IMR-90 (cell line): ENCODE measurements around the gene ZNF827. TPM values are rescaled to one million over a fixed set of nuclear protein-coding genes. Genes with fewer than 3 reads are reported as not detected.

Source experiments
- ATAC-seq: fragments of 200-7000 bp; cut with Tn5 transposase; 2 replicates; pipeline ENCODE4 v1.9.1; 2020; ENCODE audit warnings: low read depth, mild to moderate bottlenecking, moderate library complexity
- BruUV-seq: library from RNA; stranded (reverse); fragments of 400-500 nt; replicated peaks from 2 replicates; lab custom pipeline; 2021; lab: Mats Ljungman, UMichigan
- CTCF ChIA-PET: fragments of 300-600 bp; formaldehyde crosslinking; extraction: SDS; loops from one replicate; lab custom pipeline; 2021; ENCODE audit warnings: antibody characterized with exemption; lab: Yijun Ruan, JAX
- POLR2A ChIA-PET: fragments of 300-600 bp; sonication (Branson Sonifier 250); formaldehyde crosslinking; loops from one replicate; lab custom pipeline; 2022; ENCODE audit warnings: antibody characterized with exemption; ENCODE audit not compliant: unreplicated experiment; lab: Charles Lee
- DNase-seq: peaks from one replicate; pipeline ENCODE4 v3.0.0; 2013
- H2AFZ ChIP-seq: replicated peaks from 2 replicates; pipeline ENCODE3; 2013; ENCODE audit warnings: low read length, mild to moderate bottlenecking; ENCODE audit not compliant: poor library complexity
- H2AK5ac ChIP-seq: 2 replicates; pipeline ENCODE4 v1.6.1; 2013; ENCODE audit warnings: low read depth, low read length, inconsistent platforms
- H2AK9ac ChIP-seq: replicated peaks from 2 replicates; pipeline ENCODE3; 2013; ENCODE audit warnings: mild to moderate bottlenecking, low read depth, low read length, moderate library complexity; ENCODE audit not compliant: poor library complexity
- H2BK120ac ChIP-seq: 2 replicates; pipeline ENCODE4 v1.6.1; 2013; ENCODE audit warnings: low read depth, low read length, inconsistent platforms
- H2BK15ac ChIP-seq: 3 replicates; pipeline ENCODE4 v1.6.1; 2013; ENCODE audit warnings: low read depth, low read length, inconsistent platforms
- H2BK20ac ChIP-seq: 2 replicates; pipeline ENCODE4 v1.6.1; 2013; ENCODE audit warnings: low read depth, mild to moderate bottlenecking, inconsistent platforms, low read length, moderate library complexity
- H2BK5ac ChIP-seq: 2 replicates; pipeline ENCODE4 v1.6.1; 2013; ENCODE audit warnings: mild to moderate bottlenecking, low read depth, low read length, inconsistent platforms; ENCODE audit not compliant: poor library complexity, severe bottlenecking
- H3K14ac ChIP-seq: replicated peaks from 2 replicates; pipeline ENCODE4 v1.6.1; 2013; ENCODE audit warnings: low read depth, low read length, inconsistent platforms
- H3K18ac ChIP-seq: 2 replicates; pipeline ENCODE4 v1.6.1; 2013; ENCODE audit warnings: low read depth, low read length, control low read depth
- H3K23ac ChIP-seq: 2 replicates; pipeline ENCODE4 v1.6.1; 2013; ENCODE audit warnings: low read depth, low read length, inconsistent platforms
- H3K27ac ChIP-seq: 2 replicates; pipeline ENCODE4 v1.5.1; 2013; ENCODE audit warnings: mild to moderate bottlenecking, control low read depth, low read length; ENCODE audit not compliant: insufficient read depth
- H3K27me3 ChIP-seq: 2 replicates; pipeline ENCODE4 v1.6.1; 2013; ENCODE audit warnings: low read length; ENCODE audit not compliant: control insufficient read depth, insufficient read depth
- H3K36me3 ChIP-seq: 2 replicates; pipeline ENCODE4 v1.6.1; 2013; ENCODE audit warnings: low read length, mixed read lengths; ENCODE audit not compliant: control insufficient read depth, insufficient read depth
- H3K4ac ChIP-seq: 2 replicates; pipeline ENCODE4 v1.6.1; 2013; ENCODE audit warnings: low read depth, low read length, inconsistent platforms
- H3K4me1 ChIP-seq: 2 replicates; pipeline ENCODE4 v1.6.1; 2013; ENCODE audit warnings: low read length, mixed read lengths; ENCODE audit not compliant: control insufficient read depth, insufficient read depth
- H3K4me2 ChIP-seq: 2 replicates; pipeline ENCODE4 v1.6.1; 2013; ENCODE audit warnings: low read depth, mild to moderate bottlenecking, control low read depth, low read length, moderate library complexity
- H3K4me3 ChIP-seq: 2 replicates; pipeline ENCODE4 v1.5.1; 2013; ENCODE audit warnings: low read depth, mild to moderate bottlenecking, control low read depth, low read length, moderate library complexity; ENCODE audit not compliant: insufficient read depth
- H3K56ac ChIP-seq: 2 replicates; pipeline ENCODE4 v1.6.1; 2013; ENCODE audit warnings: low read length, inconsistent platforms; ENCODE audit not compliant: insufficient read depth; ENCODE audit errors: extremely low read depth
- H3K79me1 ChIP-seq, 2 experiments: 2 replicates each; pipeline ENCODE4 v1.6.1; 2013; ENCODE audit warnings: low read length in 2 of 2, inconsistent platforms in 1 of 2, low read depth in 1 of 2
- H3K9ac ChIP-seq: 2 replicates; pipeline ENCODE4 v1.6.1; 2013; ENCODE audit warnings: low read depth, low read length, control low read depth
- H3K9me1 ChIP-seq: 2 replicates; pipeline ENCODE4 v1.6.1; 2013; ENCODE audit warnings: low read length, inconsistent platforms; ENCODE audit not compliant: insufficient read depth
- H3K9me3 ChIP-seq: 2 replicates; pipeline ENCODE4 v1.6.1; 2013; ENCODE audit warnings: low read length; ENCODE audit not compliant: control insufficient read depth, insufficient read depth
- H4K20me1 ChIP-seq: 2 replicates; pipeline ENCODE4 v1.6.1; 2013; ENCODE audit warnings: low read length, inconsistent platforms; ENCODE audit not compliant: insufficient read depth
- H4K5ac ChIP-seq: 2 replicates; pipeline ENCODE4 v1.6.1; 2013; ENCODE audit warnings: mild to moderate bottlenecking, low read depth, low read length, control low read depth
- H4K8ac ChIP-seq, 2 experiments: 2 replicates each; pipeline ENCODE4 v1.6.1; 2013; ENCODE audit warnings: low read depth in 2 of 2, low read length in 2 of 2, control low read depth in 1 of 2, inconsistent platforms in 1 of 2
- H4K91ac ChIP-seq: 2 replicates; pipeline ENCODE4 v1.6.1; 2013; ENCODE audit warnings: low read depth, low read length, inconsistent platforms; ENCODE audit not compliant: insufficient read depth
- BHLHE40 ChIP-seq: fragments of 150-350 bp; IDR thresholded peaks from 2 replicates; pipeline ENCODE4 v1.6.1; 2016; ENCODE audit warnings: mild to moderate bottlenecking, low read depth, low read length
- CEBPB ChIP-seq: IDR thresholded peaks from 2 replicates; pipeline ENCODE4 v1.6.1; 2012; ENCODE audit warnings: low read depth, low read length, improper control_type of control experiment
- CHD1 ChIP-seq: IDR thresholded peaks from 2 replicates; pipeline ENCODE4 v1.6.1; 2012; ENCODE audit warnings: low read depth, low read length, improper control_type of control experiment
- CTCF ChIP-seq: conservative IDR thresholded peaks from 2 replicates; pipeline ENCODE4 v1.5.1; 2012; ENCODE audit warnings: mild to moderate bottlenecking, low read depth, low read length, improper control_type of control experiment
- FOS ChIP-seq: fragments of 150-350 bp; IDR thresholded peaks from 2 replicates; pipeline ENCODE4 v1.6.1; 2016; ENCODE audit warnings: low read depth, low read length
- MAFK ChIP-seq: IDR thresholded peaks from 2 replicates; pipeline ENCODE4 v1.6.1; 2012; ENCODE audit warnings: low read depth, low read length, improper control_type of control experiment
- MAZ ChIP-seq: IDR thresholded peaks from 2 replicates; pipeline ENCODE4 v1.6.1; 2012; ENCODE audit warnings: low read depth, mild to moderate bottlenecking, low read length, improper control_type of control experiment, moderate library complexity, borderline replicate concordance
- MXI1 ChIP-seq: IDR thresholded peaks from 2 replicates; pipeline ENCODE4 v1.6.1; 2012; ENCODE audit warnings: low read depth, mild to moderate bottlenecking, low read length, moderate library complexity, borderline replicate concordance
- NFE2L2 ChIP-seq: fragments of 150-350 bp; IDR thresholded peaks from 2 replicates; pipeline ENCODE4 v1.6.1; 2016; ENCODE audit warnings: low read depth, mild to moderate bottlenecking, low read length
- POLR2A ChIP-seq: IDR thresholded peaks from 2 replicates; pipeline ENCODE4 v1.6.1; 2012; ENCODE audit warnings: mild to moderate bottlenecking, low read depth, low read length
- RAD21 ChIP-seq: IDR thresholded peaks from 2 replicates; pipeline ENCODE4 v1.6.1; 2012; ENCODE audit warnings: low read length, improper control_type of control experiment
- RCOR1 ChIP-seq: IDR thresholded peaks from 2 replicates; pipeline ENCODE4 v1.6.1; 2012; ENCODE audit warnings: mild to moderate bottlenecking, low read length, improper control_type of control experiment; ENCODE audit not compliant: insufficient replicate concordance
- RFX5 ChIP-seq: IDR thresholded peaks from 2 replicates; pipeline ENCODE4 v1.8.0; 2012; ENCODE audit warnings: low read depth, mild to moderate bottlenecking, low read length, moderate library complexity
- SMC3 ChIP-seq: fragments of 150-350 bp; IDR thresholded peaks from 2 replicates; pipeline ENCODE4 v1.6.1; 2016; ENCODE audit warnings: low read depth, mild to moderate bottlenecking, antibody characterized with exemption, low read length, moderate library complexity
- USF2 ChIP-seq: fragments of 150-350 bp; IDR thresholded peaks from 2 replicates; pipeline ENCODE4 v1.6.1; 2017; ENCODE audit warnings: mild to moderate bottlenecking, antibody characterized with exemption, low read length, low read depth
- WGBS, 2 experiments: methylation state at CpG; one replicate each; pipeline versions ENCODE4 v1.1.5 to v1.1.7; 2013; ENCODE audit warnings: missing lambda C conversion rate in 2 of 2; ENCODE audit not compliant: insufficient read length in 1 of 2; ENCODE audit errors: extremely low coverage in 2 of 2; 5-methylcytosine and 5-hydroxymethylcytosine counted together
- dilution Hi-C: fragments of 300-500 bp; cut with HindIII; formaldehyde crosslinking; loops from one replicate; pipeline ENCODE4 v1.14.3; 2018; ENCODE audit warnings: low sequenced_read_pairs; ENCODE audit not compliant: unreplicated experiment
- in situ Hi-C: fragments of 300-500 bp; cut with MboI; formaldehyde crosslinking; loops from 3 replicates; pipeline ENCODE4 v1.14.3; 2019; ENCODE audit warnings: low sequenced_read_pairs, inconsistent platforms, mixed read lengths
- intact Hi-C: fragments of 100-400 bp; cut with micrococcal nuclease; formaldehyde crosslinking; loops from 2 replicates; pipeline ENCODE4 v1.10.0; 2022
- polyA plus RNA-seq, 3 experiments: library from polyadenylated mRNA; depleted of rRNA; stranded (reverse); fragments of >200 nt; gene quantifications; 2 replicates each; pipeline ENCODE4 v1.2.3, GENCODE V29; 2012; ENCODE audit warnings: low replicate concordance in 1 of 3
- total RNA-seq: library from RNA; depleted of rRNA; stranded (reverse); fragments of >200 nt; gene quantifications from 2 replicates; pipeline ENCODE4 v1.2.3, GENCODE V29; 2012
- TF ChIP-seq, protein P1 (sequence below): fragments of 150-350 bp; IDR thresholded peaks from 2 replicates; pipeline ENCODE4 v1.6.1; 2016; ENCODE audit warnings: low read depth, mild to moderate bottlenecking, low read length, moderate library complexity, borderline replicate concordance

Gene ZNF827
- total and polyA plus RNA-seq, 2 of the 4 experiments (the other 2 are of a cell fraction): 6.6 to 31.7 TPM

DNA sequence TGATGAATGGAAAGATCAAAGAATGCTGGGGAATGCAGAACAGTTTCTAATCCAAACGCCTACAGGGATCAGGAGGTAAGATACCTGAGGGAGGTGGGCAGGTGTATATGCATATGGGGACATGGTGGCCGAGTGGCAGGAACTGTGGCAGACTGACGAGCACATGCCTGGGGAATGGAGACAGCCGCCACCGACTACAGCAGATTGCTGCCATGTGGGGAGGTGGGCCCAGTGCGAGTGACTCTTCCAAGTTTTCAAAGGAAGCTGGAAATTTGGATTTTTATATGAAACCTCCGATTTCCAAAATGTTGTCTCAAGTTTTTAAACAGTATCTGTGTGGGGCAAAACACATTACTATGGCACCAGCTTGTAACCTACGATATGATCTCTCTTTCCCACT is 9.9 kb downstream of the ZNF827 start:
- CTCF ChIA-PET: no interaction called here
- H3K36me3 ChIP-seq: no peaks in the 10 kb centered on the region
- H3K23ac ChIP-seq: no peak overlapping the region
- no peak overlapping the region for H2BK20ac ChIP-seq
- H2BK15ac ChIP-seq: no peak overlapping the region
- no peak overlapping the region for H3K4ac ChIP-seq
- no peak for TF ChIP-seq MAFK
- TF ChIP-seq RCOR1: no peak
- no peak for TF ChIP-seq RAD21
- TF ChIP-seq RFX5: no peak
- TF ChIP-seq CHD1: no peak
- TF ChIP-seq, protein P1, sequence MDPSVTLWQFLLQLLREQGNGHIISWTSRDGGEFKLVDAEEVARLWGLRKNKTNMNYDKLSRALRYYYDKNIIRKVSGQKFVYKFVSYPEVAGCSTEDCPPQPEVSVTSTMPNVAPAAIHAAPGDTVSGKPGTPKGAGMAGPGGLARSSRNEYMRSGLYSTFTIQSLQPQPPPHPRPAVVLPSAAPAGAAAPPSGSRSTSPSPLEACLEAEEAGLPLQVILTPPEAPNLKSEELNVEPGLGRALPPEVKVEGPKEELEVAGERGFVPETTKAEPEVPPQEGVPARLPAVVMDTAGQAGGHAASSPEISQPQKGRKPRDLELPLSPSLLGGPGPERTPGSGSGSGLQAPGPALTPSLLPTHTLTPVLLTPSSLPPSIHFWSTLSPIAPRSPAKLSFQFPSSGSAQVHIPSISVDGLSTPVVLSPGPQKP: no peak
- TF ChIP-seq CTCF: no peak
- no peak for TF ChIP-seq CEBPB
- TF ChIP-seq USF2: no peak
- TF ChIP-seq MAZ: no peak
- TF ChIP-seq POLR2A: no peak
- TF ChIP-seq SMC3: no peak
- no peak for TF ChIP-seq NFE2L2
- TF ChIP-seq FOS: no peak
- no peak for TF ChIP-seq MXI1
- TF ChIP-seq BHLHE40: no peak
- H2AK5ac ChIP-seq: no peak overlapping the region
- H3K79me1 ChIP-seq: peaks cover 34 to 66% of the 10 kb centered on the region in 2 experiments
- H3K4me2 ChIP-seq: no peak overlapping the region
- no peaks in the 10 kb centered on the region for H3K27me3 ChIP-seq
- in situ Hi-C loops (no loop called here), intact Hi-C loops (no loop called here), dilution Hi-C loops (no loop called here)
- no peak overlapping the region for H4K5ac ChIP-seq
- ATAC-seq: no peak
- DNase-seq: no peak
- no peak overlapping the region for H2AFZ ChIP-seq
- no peak overlapping the region for H4K8ac ChIP-seq
- H3K9ac ChIP-seq: no peak overlapping the region
- no peak overlapping the region for H2AK9ac ChIP-seq
- peaks cover 2% of the 10 kb centered on the region; the same call in 1 of the 2 replicates for H3K4me1 ChIP-seq
- H4K91ac ChIP-seq: no peak overlapping the region
- BruUV-seq: no TSS peak
- no peaks in the 10 kb centered on the region for H3K9me3 ChIP-seq
- H3K18ac ChIP-seq: no peak overlapping the region
- H3K56ac ChIP-seq: no peak overlapping the region
- H4K20me1 ChIP-seq: peaks cover 2% of the 10 kb centered on the region; the same call in 1 of the 2 replicates
- H3K9me1 ChIP-seq: no peaks in the 10 kb centered on the region; the same call in 1 of the 2 replicates
- no peak overlapping the region for H2BK120ac ChIP-seq
- H3K14ac ChIP-seq: no peak overlapping the region
- H3K4me3 ChIP-seq: no peak overlapping the region
- POLR2A ChIA-PET: no interaction called here
- H2BK5ac ChIP-seq: no peak overlapping the region
- no peak overlapping the region for H3K27ac ChIP-seq
- WGBS, 2 experiments: 96% methylated on average over 4 of the region's 8 CpGs; no CpG with 5 or more reads in 1 of the 2 experiments
